ENCODE data around the gene PROM1. TPM values are rescaled to one million over a fixed set of nuclear protein-coding genes. Genes with fewer than 3 reads are reported as not detected.

The PROM1 gene
- total RNA-seq, 2 donors from 2014 or later, result 5.2 to 8.1 TPM

DNA sequence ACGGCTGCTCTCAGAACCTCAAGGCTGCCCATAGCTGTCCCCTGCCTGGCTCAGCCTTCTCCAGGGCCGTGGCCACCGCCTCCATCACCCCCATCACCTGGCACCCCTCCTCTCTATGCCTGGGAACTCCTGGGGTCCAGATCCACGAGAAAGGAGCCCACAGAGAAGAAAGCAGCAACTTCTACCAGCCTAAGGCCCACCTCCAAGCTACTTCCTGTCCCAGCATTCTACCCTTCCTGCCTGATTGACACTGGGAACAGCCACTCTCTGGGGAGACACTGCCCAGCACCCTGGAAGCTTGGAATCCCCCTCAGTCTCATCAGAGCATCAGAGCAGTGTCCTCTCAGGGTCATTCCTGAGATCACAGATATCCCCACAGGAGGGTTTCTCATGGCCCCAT is 36.9 kb upstream of the PROM1 start:
- Histone ChIP-seq H3K9me3 (no peaks in the 10 kb centered on the region), H3K4me1 (peaks cover 0 to 31% of the 10 kb centered on the region in 2 donors), H3K27ac (peak overlapping the region in 1 of 2 donors; percentile 42), H3K4me3 (no peak overlapping the region), H3K36me3 (no peaks in the 10 kb centered on the region), H3K27me3 (no peaks in the 10 kb centered on the region)
- DNase-seq (ENCODE audit: low spot score), result no peak
- TF ChIP-seq, protein P1, sequence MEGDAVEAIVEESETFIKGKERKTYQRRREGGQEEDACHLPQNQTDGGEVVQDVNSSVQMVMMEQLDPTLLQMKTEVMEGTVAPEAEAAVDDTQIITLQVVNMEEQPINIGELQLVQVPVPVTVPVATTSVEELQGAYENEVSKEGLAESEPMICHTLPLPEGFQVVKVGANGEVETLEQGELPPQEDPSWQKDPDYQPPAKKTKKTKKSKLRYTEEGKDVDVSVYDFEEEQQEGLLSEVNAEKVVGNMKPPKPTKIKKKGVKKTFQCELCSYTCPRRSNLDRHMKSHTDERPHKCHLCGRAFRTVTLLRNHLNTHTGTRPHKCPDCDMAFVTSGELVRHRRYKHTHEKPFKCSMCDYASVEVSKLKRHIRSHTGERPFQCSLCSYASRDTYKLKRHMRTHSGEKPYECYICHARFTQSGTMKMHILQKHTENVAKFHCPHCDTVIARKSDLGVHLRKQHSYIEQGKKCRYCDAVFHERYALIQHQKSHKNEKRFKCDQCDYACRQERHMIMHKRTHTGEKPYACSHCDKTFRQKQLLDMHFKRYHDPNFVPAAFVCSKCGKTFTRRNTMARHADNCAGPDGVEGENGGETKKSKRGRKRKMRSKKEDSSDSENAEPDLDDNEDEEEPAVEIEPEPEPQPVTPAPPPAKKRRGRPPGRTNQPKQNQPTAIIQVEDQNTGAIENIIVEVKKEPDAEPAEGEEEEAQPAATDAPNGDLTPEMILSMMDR (IDR thresholded peaks at IDR 0.05), result no peak

DNA sequence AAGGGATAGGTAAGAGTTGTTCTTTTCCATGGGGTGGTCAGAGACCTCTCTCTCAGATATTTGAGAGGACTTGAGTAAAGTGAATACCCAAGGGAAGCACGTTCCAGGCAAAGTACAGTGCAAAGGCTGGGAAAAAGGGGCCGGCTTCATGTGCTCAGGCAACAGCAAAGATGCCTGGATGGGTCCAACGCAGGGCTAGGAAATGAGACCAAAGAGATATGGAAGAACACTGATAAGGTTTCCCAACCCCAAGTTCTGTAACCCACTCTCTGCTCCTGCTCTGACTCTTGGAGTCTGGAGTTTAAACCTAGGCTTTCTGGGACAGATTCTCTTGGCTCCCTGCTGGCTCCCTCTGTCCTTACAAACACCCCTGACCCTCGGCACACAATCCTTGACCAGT is 36.2 kb upstream of the PROM1 start:
- Histone ChIP-seq H3K27me3 (no peaks in the 10 kb centered on the region), H3K4me1 (peaks cover 0 to 28% of the 10 kb centered on the region in 2 donors), H3K27ac (peak overlapping the region in 1 of 2 donors; percentile 42), H3K36me3 (no peaks in the 10 kb centered on the region), H3K4me3 (no peak overlapping the region), H3K9me3 (no peaks in the 10 kb centered on the region)
- TF ChIP-seq, protein P1 (IDR thresholded peaks at IDR 0.05), result no peak
- DNase-seq (ENCODE audit: low spot score), result no peak

DNA sequence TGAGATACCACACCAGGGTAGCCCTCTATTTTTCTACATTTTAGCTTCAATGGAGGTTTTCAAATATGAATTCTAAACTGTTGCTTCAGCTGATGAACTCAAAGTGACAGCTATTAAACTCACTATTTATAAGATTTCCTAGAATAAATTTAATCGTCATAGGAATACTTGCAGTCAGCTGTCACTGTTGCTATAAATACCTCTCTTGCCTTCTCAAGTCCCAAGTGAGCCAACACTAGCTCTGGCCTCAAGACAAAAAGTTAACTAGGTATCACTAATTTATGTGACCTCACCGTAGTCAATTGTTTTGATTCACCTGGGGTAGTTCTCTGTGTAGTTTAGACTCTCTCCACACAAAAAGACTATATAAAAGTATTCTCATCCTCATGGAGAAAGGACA is 34.3 kb upstream of the PROM1 start:
- peak; percentile 16 for DNase-seq (ENCODE audit: low spot score)
- no peaks in the 10 kb centered on the region for H3K36me3 ChIP-seq
- H3K27ac ChIP-seq, result peak overlapping the region; percentile 22 to 82
- H3K27me3 ChIP-seq, result no peaks in the 10 kb centered on the region
- TF ChIP-seq, protein P1 (IDR thresholded peaks at IDR 0.05), result no peak
- H3K9me3 ChIP-seq, result no peaks in the 10 kb centered on the region
- no peak overlapping the region for H3K4me3 ChIP-seq
- H3K4me1 ChIP-seq, result peaks cover 0 to 17% of the 10 kb centered on the region in 2 donors

DNA sequence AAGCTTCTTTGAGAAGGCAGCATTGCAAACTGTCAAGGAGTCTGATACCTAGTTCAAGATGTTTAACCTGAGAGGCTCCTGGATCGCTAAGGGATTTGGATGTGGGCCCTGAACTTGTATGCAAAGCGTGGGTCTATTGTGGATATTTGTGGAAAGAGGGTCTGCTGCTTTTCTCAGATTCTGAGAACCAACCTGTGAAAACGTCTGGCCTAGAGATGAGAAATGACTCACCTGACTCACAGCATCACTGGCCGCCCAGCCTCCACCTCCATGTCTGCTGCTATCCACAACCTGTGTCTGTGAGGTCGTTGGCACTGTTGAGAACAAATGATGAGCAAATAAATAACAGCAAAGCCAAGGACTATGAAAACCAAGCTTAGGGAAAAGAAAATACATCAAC is 33.3 kb upstream of the PROM1 start:
- DNase-seq (ENCODE audit: low spot score), result peak; percentile 53
- Histone ChIP-seq H3K4me1 (peaks cover 0 to 17% of the 10 kb centered on the region in 2 donors), H3K36me3 (no peaks in the 10 kb centered on the region), H3K4me3 (no peak overlapping the region), H3K9me3 (no peaks in the 10 kb centered on the region), H3K27ac (peak overlapping the region in 1 of 2 donors; percentile 82), H3K27me3 (no peaks in the 10 kb centered on the region)
- TF ChIP-seq, protein P1 (IDR thresholded peaks at IDR 0.05), result no peak

DNA sequence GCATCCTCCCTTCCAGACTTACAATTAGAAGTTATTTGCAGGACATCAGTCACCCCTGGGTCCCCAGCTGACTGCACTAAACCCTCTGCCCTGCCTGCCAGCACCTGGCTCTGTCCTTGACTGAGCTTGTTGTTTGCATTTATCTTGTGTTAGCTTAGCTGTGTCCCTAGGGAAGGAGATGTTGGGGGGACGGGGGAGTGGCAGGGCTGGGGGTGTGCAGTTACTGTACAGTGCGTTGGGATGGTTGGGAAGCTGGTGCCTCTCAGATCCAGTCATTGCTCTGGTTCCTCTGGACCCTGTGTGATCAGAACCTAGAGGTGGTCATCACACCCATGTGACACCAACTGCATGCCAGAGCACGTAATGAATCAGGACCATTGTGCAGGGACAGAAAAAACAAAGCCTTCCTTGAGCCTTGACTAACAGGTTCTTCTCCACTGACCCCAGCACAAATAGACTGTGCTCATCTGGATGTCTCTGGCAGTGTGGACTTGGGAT is 32.7 kb upstream of the PROM1 start:
- Histone ChIP-seq H3K9me3 (no peaks in the 10 kb centered on the region), H3K27ac (peak overlapping the region in 1 of 2 donors; percentile 82), H3K27me3 (no peaks in the 10 kb centered on the region), H3K4me1 (peaks cover 0 to 17% of the 10 kb centered on the region in 2 donors), H3K36me3 (no peaks in the 10 kb centered on the region), H3K4me3 (no peak overlapping the region)
- TF ChIP-seq, protein P1 (IDR thresholded peaks at IDR 0.05), result no peak
- DNase-seq (ENCODE audit: low spot score), result peak; percentile 38

DNA sequence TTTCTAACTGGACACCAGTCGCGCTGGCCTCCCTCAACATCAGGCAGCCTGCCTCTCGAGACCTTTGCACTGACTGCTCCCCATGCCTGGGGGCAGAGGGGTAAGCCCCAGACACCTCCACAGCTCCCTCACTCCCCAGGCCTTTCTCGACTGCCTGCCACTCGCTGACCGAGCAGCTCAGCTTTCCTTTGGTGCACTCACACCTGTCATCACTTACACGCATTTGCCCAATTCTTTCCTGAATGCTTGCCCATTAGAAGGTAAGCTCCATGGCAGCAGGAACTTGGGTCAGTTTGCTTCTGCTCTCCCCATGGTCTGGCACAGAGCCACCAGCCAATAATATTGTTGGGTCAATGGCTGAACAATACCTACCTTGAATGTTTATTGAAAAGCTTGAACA is 32.2 kb upstream of the PROM1 start:
- Histone ChIP-seq H3K9me3 (no peaks in the 10 kb centered on the region), H3K27me3 (no peaks in the 10 kb centered on the region), H3K36me3 (no peaks in the 10 kb centered on the region), H3K4me3 (no peak overlapping the region), H3K27ac (peak overlapping the region in 1 of 2 donors; percentile 40), H3K4me1 (peaks cover 0 to 17% of the 10 kb centered on the region in 2 donors)
- DNase-seq (ENCODE audit: low spot score), result peak; percentile 44
- TF ChIP-seq, protein P1 (IDR thresholded peaks at IDR 0.05), result no peak
